Neutrophil (primary cell): ENCODE measurements around the gene KIF5A.
A peak's percentile ranks its signal among the peaks of the same experiment; 100 is the strongest.

Source experiments
- H3K27ac ChIP-seq: fragments of 200-600 bp; sonication (generic); 2 replicates; pipeline ENCODE4 v1.5.1; 2016; ENCODE audit warnings: mild to moderate bottlenecking, moderate library complexity
- H3K27me3 ChIP-seq: fragments of 200-600 bp; sonication (generic); 2 replicates; pipeline ENCODE4 v1.6.0; 2016; ENCODE audit warnings: mild to moderate bottlenecking
- H3K36me3 ChIP-seq: fragments of 200-600 bp; sonication (generic); 2 replicates; pipeline ENCODE4 v1.5.1; 2017
- H3K4me1 ChIP-seq, 2 experiments: fragments of 200-600 bp in 1 of 2; sonication (generic) in 1 of 2; 1 replicate in 1 of 2; 2 replicates in 1 of 2; pipeline versions ENCODE4 v1.5.1 to v1.6.1; 2013 to 2016; ENCODE audit warnings: low read depth in 1 of 2, low read length in 1 of 2, mild to moderate bottlenecking in 1 of 2, moderate library complexity in 1 of 2; ENCODE audit not compliant: control insufficient read depth in 1 of 2, insufficient read depth in 1 of 2
- H3K4me3 ChIP-seq, 2 experiments: fragments of 200-600 bp in 1 of 2; sonication (generic) in 1 of 2; 1 replicate in 1 of 2; 2 replicates in 1 of 2; pipeline ENCODE4 v1.5.1; 2013 to 2016; ENCODE audit warnings: low read depth in 1 of 2, low read length in 1 of 2, mild to moderate bottlenecking in 1 of 2, moderate library complexity in 1 of 2
- H3K9me3 ChIP-seq: fragments of 200-600 bp; sonication (generic); 2 replicates; pipeline ENCODE4 v1.5.1; 2016
- TF ChIP-seq, protein P1 (sequence below): fragments of 200-600 bp; sonication (generic); IDR thresholded peaks from 2 replicates; pipeline ENCODE4 v1.5.1; 2016; ENCODE audit warnings: antibody characterized with exemption

KIF5A gene

DNA sequence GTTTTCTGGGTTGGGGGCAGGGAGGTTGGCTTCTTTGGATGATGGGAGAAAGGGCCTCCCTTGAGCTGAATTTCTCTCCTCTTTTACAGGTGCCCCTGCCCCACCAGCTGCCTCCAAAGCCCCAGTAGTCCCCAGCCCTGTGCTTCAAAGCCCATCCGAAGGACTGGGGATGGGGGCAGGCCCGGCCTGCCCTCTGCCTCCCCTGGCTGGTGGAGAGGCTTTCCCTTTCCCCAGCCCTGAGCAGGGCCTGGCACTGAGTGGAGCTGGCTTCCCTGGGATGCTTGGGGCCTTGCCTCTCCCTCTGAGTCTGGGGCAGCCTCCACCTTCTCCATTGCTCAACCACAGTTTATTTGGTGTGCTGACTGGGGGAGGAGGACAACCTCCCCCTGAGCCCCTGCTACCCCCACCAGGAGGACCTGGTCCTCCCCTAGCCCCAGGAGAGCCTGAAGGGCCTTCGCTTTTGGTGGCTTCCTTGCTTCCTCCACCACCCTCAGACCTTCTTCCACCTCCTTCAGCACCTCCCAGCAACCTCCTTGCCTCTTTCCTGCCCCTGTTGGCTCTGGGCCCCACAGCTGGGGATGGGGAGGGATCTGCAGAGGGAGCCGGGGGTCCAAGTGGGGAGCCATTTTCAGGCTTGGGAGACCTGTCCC, 23.2 kb upstream of the KIF5A start:
- Histone ChIP-seq H3K27ac (peak overlapping the region; percentile 100), H3K4me3 (no peak overlapping the region), H3K9me3 (no peaks in the 10 kb centered on the region), H3K27me3 (no peaks in the 10 kb centered on the region), H3K36me3 (peaks cover 76% of the 10 kb centered on the region), H3K4me1 (peaks cover 28 to 35% of the 10 kb centered on the region in 2 experiments)
- TF ChIP-seq, protein P1, sequence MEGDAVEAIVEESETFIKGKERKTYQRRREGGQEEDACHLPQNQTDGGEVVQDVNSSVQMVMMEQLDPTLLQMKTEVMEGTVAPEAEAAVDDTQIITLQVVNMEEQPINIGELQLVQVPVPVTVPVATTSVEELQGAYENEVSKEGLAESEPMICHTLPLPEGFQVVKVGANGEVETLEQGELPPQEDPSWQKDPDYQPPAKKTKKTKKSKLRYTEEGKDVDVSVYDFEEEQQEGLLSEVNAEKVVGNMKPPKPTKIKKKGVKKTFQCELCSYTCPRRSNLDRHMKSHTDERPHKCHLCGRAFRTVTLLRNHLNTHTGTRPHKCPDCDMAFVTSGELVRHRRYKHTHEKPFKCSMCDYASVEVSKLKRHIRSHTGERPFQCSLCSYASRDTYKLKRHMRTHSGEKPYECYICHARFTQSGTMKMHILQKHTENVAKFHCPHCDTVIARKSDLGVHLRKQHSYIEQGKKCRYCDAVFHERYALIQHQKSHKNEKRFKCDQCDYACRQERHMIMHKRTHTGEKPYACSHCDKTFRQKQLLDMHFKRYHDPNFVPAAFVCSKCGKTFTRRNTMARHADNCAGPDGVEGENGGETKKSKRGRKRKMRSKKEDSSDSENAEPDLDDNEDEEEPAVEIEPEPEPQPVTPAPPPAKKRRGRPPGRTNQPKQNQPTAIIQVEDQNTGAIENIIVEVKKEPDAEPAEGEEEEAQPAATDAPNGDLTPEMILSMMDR, result no peak

DNA sequence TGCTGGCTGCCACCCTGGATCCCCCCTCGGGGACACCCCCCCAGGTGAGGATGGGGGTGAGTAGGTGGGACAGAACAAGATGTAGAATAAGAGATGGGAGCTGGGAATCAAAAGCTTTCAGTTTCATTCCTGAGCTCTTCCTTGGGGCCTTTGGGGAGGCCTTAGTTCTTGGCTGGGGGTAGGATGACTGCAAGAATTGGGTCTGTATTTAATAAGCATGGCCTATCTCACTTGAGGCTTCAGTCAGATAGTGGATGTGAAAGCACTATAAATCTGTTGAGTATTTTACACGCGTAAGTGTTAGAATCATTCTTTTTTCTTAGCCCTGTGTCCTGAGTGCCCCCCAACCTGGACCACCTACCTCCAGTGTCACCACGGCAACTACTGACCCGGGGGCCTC, 22.7 kb upstream of the KIF5A start:
- TF ChIP-seq, protein P1, result no peak
- no peaks in the 10 kb centered on the region for H3K27me3 ChIP-seq
- peaks cover 82% of the 10 kb centered on the region for H3K36me3 ChIP-seq
- no peak overlapping the region for H3K4me3 ChIP-seq
- H3K9me3 ChIP-seq, result no peaks in the 10 kb centered on the region
- H3K27ac ChIP-seq, result peak overlapping the region; percentile 100
- peaks cover 22 to 29% of the 10 kb centered on the region in 2 experiments for H3K4me1 ChIP-seq

DNA sequence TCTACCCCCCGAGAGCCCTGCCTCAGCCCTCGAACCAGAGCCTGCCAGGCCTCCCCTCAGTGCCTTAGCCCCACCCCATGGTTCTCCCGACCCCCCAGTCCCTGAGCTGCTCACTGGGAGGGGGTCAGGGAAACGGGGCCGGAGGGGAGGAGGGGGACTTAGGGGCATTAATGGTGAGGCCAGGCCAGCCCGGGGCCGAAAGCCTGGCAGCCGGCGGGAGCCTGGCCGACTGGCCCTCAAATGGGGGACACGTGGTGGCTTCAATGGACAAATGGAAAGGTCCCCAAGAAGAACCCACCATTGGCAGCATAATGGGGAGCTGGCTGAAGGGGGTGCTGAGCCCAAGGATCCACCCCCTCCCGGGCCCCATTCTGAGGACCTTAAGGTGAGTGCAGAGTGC, 21.7 kb upstream of the KIF5A start:
- H3K4me3 ChIP-seq, result no peak overlapping the region
- H3K9me3 ChIP-seq, result no peaks in the 10 kb centered on the region
- H3K27ac ChIP-seq, result peak overlapping the region; percentile 100
- peaks cover 20 to 26% of the 10 kb centered on the region in 2 experiments for H3K4me1 ChIP-seq
- TF ChIP-seq, protein P1, result no peak
- H3K36me3 ChIP-seq, result peaks cover 92% of the 10 kb centered on the region
- H3K27me3 ChIP-seq, result no peaks in the 10 kb centered on the region

DNA sequence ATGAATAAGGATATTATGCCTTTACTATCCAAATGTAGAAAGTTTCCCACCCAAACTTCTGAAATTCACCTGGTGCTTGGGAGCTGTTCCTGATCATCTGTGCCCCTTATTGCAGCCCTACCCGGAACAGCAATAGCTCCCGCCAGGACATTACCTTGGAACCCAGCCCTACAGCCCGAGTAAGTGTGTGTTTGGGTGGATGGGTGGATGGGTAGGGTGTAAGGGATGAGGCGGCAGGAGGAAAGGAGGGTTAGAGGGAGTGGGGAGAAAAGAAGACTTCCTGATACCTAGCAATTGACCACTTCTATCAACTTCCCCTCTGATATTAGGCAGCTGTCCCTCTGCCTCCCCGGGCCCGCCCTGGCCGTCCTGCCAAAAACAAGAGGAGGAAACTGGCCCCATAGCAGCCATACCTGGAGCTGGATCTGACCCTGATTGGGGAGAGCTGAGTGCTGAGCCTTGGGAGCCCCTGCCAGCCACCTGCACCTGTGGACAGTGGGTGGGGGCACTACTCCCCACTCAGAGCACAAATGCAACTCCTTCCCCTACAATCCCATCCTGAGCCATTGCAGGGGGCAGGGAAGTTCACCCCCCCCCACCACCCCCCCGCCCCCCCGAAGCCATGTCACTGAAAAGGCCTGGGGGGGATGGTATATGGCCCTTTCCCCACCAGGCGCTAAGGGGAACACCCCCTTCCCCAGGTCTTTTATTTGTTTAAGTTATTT, 20.9 kb upstream of the KIF5A start:
- Histone ChIP-seq H3K36me3 (peaks cover 100% of the 10 kb centered on the region), H3K27me3 (no peaks in the 10 kb centered on the region), H3K27ac (peak overlapping the region; percentile 100), H3K4me1 (peaks cover 12 to 18% of the 10 kb centered on the region in 2 experiments), H3K9me3 (no peaks in the 10 kb centered on the region), H3K4me3 (no peak overlapping the region)
- TF ChIP-seq, protein P1, result no peak

DNA sequence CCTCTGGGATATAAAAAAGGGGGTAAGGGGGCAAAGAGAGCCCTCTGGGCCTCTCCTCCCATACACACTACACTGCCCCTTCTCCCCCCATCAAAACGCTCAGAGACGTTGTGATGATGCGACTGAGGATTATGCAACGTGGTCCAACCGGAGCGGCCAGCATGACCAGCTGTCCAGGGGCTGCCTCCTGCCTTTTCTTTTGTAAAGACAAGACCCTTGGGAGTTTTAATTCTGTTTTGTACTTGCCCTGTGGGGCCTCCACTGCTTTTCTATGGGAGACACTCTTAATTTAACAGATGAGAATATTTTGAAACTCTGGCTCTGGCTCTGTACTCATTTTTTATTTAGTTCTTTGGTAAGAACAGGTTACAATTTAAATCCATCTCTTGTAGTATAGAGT, 20.0 kb upstream of the KIF5A start:
- Histone ChIP-seq H3K27me3 (no peaks in the 10 kb centered on the region), H3K27ac (peak overlapping the region; percentile 100), H3K4me3 (no peak overlapping the region), H3K36me3 (peaks cover 100% of the 10 kb centered on the region), H3K9me3 (no peaks in the 10 kb centered on the region), H3K4me1 (peaks cover 4 to 10% of the 10 kb centered on the region in 2 experiments)
- TF ChIP-seq, protein P1, result no peak
